Right ventricle myocardium inferior (tissue), 1 donor: ENCODE measurements around the gene UPK3A. TPM values are rescaled to one million over a fixed set of nuclear protein-coding genes. Genes with fewer than 3 reads are reported as not detected.

Source experiments
- ATAC-seq: fragments of 200-7000 bp; cut with Tn5 transposase; one replicate; pipeline ENCODE4 v1.9.1; 2020; ENCODE audit warnings: mild to moderate bottlenecking, moderate library complexity
- DNase-seq: peaks from one replicate; pipeline ENCODE4 v3.0.0; 2021; ENCODE audit errors: missing footprints
- intact Hi-C: fragments of 100-400 bp; cut with DNase I; formaldehyde crosslinking; loops from one replicate; pipeline ENCODE4 v1.11.0; 2022
- total RNA-seq: library from RNA; stranded (reverse); fragmentation: NEBNext Ultra II Directional; extraction: Animal tissue kit (Norgen Biotek cat#: 25700); gene quantifications from one replicate; pipeline ENCODE4 v1.2.1, GENCODE V29; 2021
- donor health status: DM: no; HTN: yes; CAD: no; lungs with severe emphysema.

Gene UPK3A
- total RNA-seq, 1 donor from 2014 or later, result 0.54 TPM

DNA sequence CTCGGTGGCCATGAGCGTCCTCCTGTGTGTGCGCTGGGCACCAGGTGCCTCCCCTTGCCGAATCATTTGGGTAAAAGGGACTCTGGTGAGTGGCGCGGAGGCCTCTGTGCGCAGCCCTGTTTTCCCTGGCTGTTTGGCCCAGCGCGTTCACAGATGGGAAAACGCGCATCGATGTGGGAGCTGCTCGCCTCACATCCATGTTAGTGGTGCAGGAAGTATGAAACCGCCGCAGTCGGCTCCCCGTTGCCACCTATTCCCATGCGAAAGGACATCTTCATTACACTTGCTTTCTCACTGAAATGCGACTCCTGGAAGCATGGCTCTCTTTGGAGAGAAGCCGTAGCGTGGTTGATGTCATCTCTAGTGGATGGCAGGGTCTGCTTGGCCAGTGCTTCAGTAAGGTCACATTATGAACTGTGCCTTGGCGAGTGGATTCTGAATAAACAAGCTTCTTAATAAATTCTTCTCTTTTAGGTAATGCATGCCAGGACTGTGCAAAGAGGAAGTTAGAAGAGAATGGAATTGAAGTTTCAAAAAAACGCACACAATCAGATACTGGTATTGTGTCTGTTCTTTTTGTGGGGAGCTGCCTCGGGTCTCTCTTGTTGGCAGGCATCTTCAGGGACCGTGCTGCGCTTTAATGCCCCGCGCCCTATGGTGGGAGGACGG is 51.2 kb downstream of the UPK3A start:
- ATAC-seq (no peak), DNase-seq (no peak)
- intact Hi-C loops, result no loop called here

DNA sequence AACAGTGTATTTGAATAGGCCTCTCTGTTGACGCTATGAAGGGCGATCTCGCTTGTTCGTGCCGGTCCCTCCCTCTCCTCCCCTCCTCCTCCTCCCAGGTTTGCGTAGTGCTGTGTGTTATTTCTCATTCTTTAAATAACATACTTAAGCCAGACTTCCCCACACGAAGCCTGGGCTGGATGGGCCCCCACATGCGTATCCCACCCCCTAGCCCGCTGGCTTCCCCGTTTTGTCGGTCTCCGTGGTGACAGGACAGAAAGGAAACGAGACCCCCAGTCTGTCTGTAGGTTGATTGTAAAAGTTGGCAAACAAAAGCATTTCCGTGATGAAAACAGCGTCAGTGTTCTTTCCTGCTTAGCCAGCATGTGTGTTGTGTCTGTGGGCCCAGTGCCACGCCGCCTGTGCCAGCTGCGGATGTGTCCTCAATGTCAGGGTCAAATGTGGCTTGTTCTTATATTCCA is 52.3 kb downstream of the UPK3A start:
- intact Hi-C loops, result no loop called here
- DNase-seq (peak; percentile 94), ATAC-seq (peak; percentile 43)

DNA sequence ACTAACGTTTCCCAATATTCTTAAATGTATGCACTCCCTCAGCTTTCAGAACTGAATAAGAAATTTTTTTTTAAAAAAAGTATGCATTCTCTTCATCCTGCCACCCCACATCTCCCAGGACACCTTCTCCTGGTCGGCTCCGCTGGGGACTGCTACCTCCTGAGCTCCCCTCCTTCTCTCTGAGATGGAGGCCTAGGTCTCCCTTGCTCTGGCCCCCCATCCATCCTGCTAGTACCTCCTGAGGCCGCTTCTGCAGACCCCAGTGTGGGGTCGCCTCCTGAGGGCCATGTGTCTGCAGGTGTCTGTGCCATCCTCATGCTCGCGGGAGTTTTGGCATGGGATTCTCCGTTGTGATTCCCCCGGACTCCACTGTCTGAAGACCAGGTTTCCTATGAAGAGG is 52.8 kb downstream of the UPK3A start:
- ATAC-seq (no peak), DNase-seq (no peak)

DNA sequence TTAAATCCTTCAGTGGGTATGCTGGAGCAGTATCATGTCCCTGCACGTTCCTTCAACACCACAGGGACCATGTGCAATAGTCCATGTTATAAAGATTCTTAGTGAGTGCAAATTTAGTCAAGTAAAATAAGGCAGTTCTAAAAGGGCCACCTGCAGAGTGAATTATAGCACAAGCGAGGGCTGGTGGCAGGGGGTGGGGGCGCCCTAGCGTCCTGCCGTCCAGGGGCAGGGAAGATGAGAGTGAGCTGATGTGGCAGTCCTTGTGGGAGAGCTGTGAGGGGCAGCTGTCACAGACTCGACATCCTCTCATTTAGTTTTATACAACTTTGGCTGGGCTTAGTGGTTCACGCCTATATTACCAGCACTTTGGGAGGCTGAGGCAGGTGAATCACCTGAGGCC is 54.0 kb downstream of the UPK3A start:
- DNase-seq (no peak), ATAC-seq (no peak)
- intact Hi-C loops, result no loop called here

More for the DNA sequence above, 52.8 kb downstream of the UPK3A start:
- intact Hi-C loops, result no loop called here

DNA sequence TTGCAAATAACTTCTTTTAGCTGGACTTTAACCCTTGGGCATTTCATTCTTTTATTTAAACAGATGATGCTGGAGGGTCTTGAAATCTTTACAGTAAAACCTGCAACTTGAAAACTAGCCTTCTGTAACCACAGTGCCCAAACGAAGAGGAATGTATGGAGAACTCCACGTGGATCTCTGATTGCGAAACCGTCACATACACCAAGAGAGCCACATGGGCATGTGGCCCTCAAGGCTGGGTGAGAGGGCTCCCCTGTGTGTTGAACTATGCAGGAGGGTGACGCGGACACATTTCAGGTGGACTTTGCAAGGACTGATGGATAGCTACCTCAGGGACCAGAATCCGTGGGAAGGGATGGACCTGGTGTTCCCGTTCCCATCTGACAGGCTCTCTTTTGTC is 55.6 kb downstream of the UPK3A start:
- intact Hi-C loops, result no loop called here
- no peak for ATAC-seq
- no peak for DNase-seq

DNA sequence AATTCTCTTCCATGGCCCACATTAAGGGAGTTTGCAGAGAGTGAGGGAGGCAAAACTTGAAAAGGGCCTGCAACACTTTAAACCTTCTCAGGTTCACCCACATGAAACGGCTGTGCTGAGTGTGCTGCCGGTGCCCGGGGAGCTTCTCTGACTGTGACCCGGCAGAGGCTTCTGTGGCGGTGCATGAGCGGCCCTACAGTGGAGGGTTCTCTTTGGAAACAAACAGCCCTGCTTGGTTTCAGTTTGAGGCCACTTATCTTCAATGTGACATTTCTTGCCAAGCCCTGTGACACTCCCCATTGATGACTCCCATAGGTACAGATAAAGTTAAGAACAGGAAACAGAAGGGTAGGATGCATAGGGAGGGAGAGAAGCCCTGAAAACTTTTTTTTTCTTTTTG is 56.7 kb downstream of the UPK3A start:
- ATAC-seq (peak; percentile 72), DNase-seq (no peak)
- intact Hi-C loops, result no loop called here

DNA sequence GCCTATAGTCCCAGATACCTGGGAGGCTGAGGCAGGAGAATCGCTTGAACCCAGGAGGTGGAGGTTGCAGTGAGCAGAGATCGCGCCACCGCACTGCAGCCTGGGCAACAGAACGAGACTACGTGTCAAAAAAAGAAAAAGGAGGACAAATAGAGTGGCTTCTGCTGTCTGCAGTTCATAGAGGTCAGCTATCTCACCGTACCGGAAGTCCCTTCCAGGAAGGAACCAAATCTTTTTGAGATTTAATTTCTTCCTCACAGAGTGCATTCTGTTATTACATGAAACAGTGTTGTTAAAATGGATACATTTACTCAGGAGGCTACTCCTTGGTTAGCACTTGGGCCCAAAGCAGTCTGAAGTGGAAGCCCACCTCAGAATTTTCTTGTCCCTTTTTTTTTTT is 58.4 kb downstream of the UPK3A start:
- intact Hi-C loops, result no loop called here
- DNase-seq, result no peak
- ATAC-seq, result no peak

DNA sequence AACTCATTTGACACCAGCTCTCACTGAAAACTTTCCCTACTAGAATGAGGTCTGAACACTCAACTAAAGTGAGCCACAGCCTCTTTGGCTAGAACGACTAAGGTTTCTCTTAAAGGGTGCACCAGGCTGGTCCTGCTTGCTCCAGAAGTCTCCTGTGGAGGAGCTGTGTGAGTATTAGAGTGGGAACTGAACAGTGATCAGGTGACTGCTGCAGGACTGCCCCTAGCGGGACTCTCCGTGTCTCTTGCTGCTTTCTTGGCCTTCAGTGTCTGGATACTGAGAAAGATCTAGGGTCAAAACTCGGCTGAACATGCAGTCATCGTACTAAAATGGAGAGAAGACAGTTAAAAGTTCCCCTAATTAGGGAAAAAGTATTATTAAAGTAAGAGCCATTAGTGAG is 59.6 kb downstream of the UPK3A start:
- ATAC-seq, result peak; percentile 71
- intact Hi-C loops, result no loop called here
- DNase-seq, result no peak

Other genes starting within 250 kb of the UPK3A start
- gene NUP50, start 121.0 kb upstream of the UPK3A start, total RNA-seq, result 15.2 TPM
- 22.3 TPM for gene KIAA0930, start 44.1 kb upstream of the UPK3A start, total RNA-seq
- gene FAM118A, start 25.0 kb downstream of the UPK3A start, total RNA-seq, result 18.7 TPM
- gene SMC1B, start 128.7 kb downstream of the UPK3A start, total RNA-seq, result not detected
- 0.51 TPM for gene RIBC2, start 128.7 kb downstream of the UPK3A start, total RNA-seq
- 113 TPM for gene FBLN1, start 217.9 kb downstream of the UPK3A start, total RNA-seq